RCC 7860 (cell line): ENCODE results near the gene ELMO3.

ENCODE experiments used
- DNase-seq: peaks from one replicate; pipeline ENCODE4 v3.0.0-alpha.2; 2015; ENCODE audit warnings: low spot score
- FAIRE-seq: peaks from 2 replicates; lab custom pipeline; 2012; peaks lifted over from hg19 to GRCh38; lab: Jason Lieb, UNC

The ELMO3 gene

GRCh38 chr16:67181346-67181745 lies 17.6 kb upstream of the ELMO3 start:
- DNase-seq (no peak), FAIRE-seq (no peak)

- DNase-seq (no peak), FAIRE-seq (no peak)
These were observed 16.6 kb upstream of the ELMO3 start for GRCh38 chr16:67182288-67182687.

GRCh38 chr16:67183284-67183626 lies 15.7 kb upstream of the ELMO3 start:
- FAIRE-seq, result no peak
- no peak for DNase-seq

- peak; percentile 90 for FAIRE-seq
- peak; percentile 93 for DNase-seq
These were observed 15.1 kb upstream of the ELMO3 start, which contains the start of gene MATCAP1 for GRCh38 chr16:67183627-67184452. Gene MATCAP1 (minus strand): TSS chr16:67183963. CDS start chr16:67180610, 3,353 bp downstream.

- FAIRE-seq (no peak), DNase-seq (no peak)
These were observed 14.4 kb upstream of the ELMO3 start for GRCh38 chr16:67184453-67184994.

GRCh38 chr16:67184995-67185650 lies 13.8 kb upstream of the ELMO3 start:
- DNase-seq (peak; percentile 76), FAIRE-seq (no peak)

GRCh38 chr16:67185651-67186134 lies 13.2 kb upstream of the ELMO3 start:
- DNase-seq, result no peak
- FAIRE-seq, result no peak

GRCh38 chr16:67186550-67186950 lies 12.4 kb upstream of the ELMO3 start:
- DNase-seq (peak; percentile 92), FAIRE-seq (peak; percentile 78)

- FAIRE-seq, result no peak
- no peak for DNase-seq
These were observed 11.6 kb upstream of the ELMO3 start for GRCh38 chr16:67187175-67187890.

- DNase-seq, result no peak
- FAIRE-seq, result no peak
These were observed 10.6 kb upstream of the ELMO3 start for GRCh38 chr16:67188323-67188722.

GRCh38 chr16:67188798-67189197 lies 10.1 kb upstream of the ELMO3 start:
- FAIRE-seq (no peak), DNase-seq (no peak)

- no peak for DNase-seq
These were observed 8.9 kb upstream of the ELMO3 start, which contains the start of gene EXOC3L1 for GRCh38 chr16:67190041-67190440. Gene EXOC3L1 (minus strand): TSS chr16:67190136. CDS start chr16:67189676, 460 bp downstream.

GRCh38 chr16:67190448-67191399 lies 8.2 kb upstream of the ELMO3 start:
- no peak for FAIRE-seq

More at GRCh38 chr16:67190041-67190440, 8.9 kb upstream of the ELMO3 start, which contains the start of gene EXOC3L1:
- FAIRE-seq, result no peak

GRCh38 chr16:67191411-67191994 lies 7.4 kb upstream of the ELMO3 start:
- FAIRE-seq, result no peak

More at GRCh38 chr16:67190448-67191399, 8.2 kb upstream of the ELMO3 start:
- no peak for DNase-seq

GRCh38 chr16:67191995-67192681 lies 6.8 kb upstream of the ELMO3 start, which contains the start of gene E2F4:
Gene E2F4 (plus strand): TSS chr16:67192155. CDS start chr16:67192228, 73 bp downstream.
- peak; percentile 8 for FAIRE-seq

More at GRCh38 chr16:67191411-67191994, 7.4 kb upstream of the ELMO3 start:
- no peak for DNase-seq

GRCh38 chr16:67192781-67193361 lies 6.1 kb upstream of the ELMO3 start:
- no peak for DNase-seq
- FAIRE-seq, result no peak

More at GRCh38 chr16:67191995-67192681, 6.8 kb upstream of the ELMO3 start, which contains the start of gene E2F4:
- peak; percentile 77 for DNase-seq

GRCh38 chr16:67193536-67193935 lies 5.4 kb upstream of the ELMO3 start:
- DNase-seq (no peak), FAIRE-seq (no peak)

GRCh38 chr16:67194260-67194659 lies 4.7 kb upstream of the ELMO3 start:
- no peak for FAIRE-seq
- no peak for DNase-seq
